Inflammatory macrophage (primary cell): ENCODE measurements around the gene IL21R.

Experiments used
- DNase-seq, 2 donors: peaks; one replicate each; pipeline ENCODE4 v3.0.0-alpha.2; 2020 to 2022
- total RNA-seq, 18 experiments: gene quantifications; one replicate each; lab custom pipeline; 2026; ENCODE audit warnings: mixed read lengths in 6 of 18, inconsistent platforms in 2 of 18; lab: John Stamatoyannopoulos, UW

Gene IL21R
- total RNA-seq: 2.4 to 42.9 (median 14.1) reads per million in 18 experiments

- peak; percentile 70 to 91 for DNase-seq
Observed at GRCh38 chr16:27401768-27402568, at the start of gene IL21R. Gene IL21R, plus strand, starts transcription at chr16:27402174. Its CDS starts 27,898 bp downstream, at chr16:27430072.

DNA sequence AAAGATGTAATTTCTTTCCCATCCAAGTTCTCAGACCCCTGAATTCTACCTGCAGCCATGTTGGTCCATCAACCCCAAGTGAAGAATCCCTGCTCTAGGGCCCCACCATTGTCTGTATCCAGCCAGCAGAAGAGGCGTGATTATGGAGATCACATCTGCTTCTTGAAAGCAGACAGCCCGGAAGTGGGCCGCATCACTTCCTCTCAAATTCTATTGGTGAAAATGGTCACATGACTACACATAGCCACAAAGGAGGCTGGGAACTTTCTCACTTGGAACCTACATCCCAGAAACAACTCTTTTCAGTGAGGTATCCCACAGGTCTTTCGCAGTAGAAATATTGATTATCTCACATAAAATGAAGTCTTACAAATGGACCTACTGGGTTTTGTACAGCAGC lies 48.1 kb upstream of the IL21R start:
- no peak for DNase-seq

- peak; percentile 69 to 70 for DNase-seq
Observed at GRCh38 chr16:27355610-27356009, 46.4 kb upstream of the IL21R start.

GRCh38 chr16:27356794-27357193 lies 45.2 kb upstream of the IL21R start:
- DNase-seq: no peak

- no peak for DNase-seq
Observed at GRCh38 chr16:27359051-27359450, 42.9 kb upstream of the IL21R start.

- DNase-seq: no peak
Observed at GRCh38 chr16:27359615-27360014, 42.4 kb upstream of the IL21R start.

DNA sequence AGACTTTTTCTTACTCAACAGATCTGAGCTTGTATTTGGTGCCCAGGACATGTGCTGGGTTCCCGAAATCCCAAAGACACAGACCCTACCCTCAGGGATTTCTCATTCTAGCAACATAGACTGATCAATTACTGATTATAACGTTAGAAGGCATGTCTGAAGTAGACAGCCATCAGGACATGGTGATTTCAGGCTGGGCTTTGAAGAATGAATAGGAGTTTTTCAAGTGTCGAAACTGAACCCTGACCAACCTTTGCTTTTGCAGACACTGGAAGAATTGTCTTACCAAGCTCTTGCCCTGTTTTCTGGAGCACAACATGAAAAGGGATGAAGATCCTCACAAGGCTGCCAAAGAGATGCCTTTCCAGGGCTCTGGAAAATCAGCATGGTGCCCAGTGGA lies 40.0 kb upstream of the IL21R start:
- DNase-seq: no peak

DNA sequence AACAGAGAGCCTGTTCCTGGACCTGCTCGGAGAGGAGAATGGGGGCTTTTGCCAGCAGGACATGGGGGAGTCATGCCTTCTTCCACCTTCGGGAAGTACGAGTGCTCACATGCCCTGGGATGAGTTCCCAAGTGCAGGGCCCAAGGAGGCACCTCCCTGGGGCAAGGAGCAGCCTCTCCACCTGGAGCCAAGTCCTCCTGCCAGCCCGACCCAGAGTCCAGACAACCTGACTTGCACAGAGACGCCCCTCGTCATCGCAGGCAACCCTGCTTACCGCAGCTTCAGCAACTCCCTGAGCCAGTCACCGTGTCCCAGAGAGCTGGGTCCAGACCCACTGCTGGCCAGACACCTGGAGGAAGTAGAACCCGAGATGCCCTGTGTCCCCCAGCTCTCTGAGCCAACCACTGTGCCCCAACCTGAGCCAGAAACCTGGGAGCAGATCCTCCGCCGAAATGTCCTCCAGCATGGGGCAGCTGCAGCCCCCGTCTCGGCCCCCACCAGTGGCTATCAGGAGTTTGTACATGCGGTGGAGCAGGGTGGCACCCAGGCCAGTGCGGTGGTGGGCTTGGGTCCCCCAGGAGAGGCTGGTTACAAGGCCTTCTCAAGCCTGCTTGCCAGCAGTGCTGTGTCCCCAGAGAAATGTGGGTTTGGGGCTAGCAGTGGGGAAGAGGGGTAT lies 39.3 kb upstream of the IL21R start:
- DNase-seq: no peak

GRCh38 chr16:27363246-27363632 lies 38.7 kb upstream of the IL21R start:
- DNase-seq: no peak

GRCh38 chr16:27363797-27364196 lies 38.2 kb upstream of the IL21R start:
- no peak for DNase-seq

GRCh38 chr16:27364493-27365141 lies 37.4 kb upstream of the IL21R start:
- no peak for DNase-seq

DNA sequence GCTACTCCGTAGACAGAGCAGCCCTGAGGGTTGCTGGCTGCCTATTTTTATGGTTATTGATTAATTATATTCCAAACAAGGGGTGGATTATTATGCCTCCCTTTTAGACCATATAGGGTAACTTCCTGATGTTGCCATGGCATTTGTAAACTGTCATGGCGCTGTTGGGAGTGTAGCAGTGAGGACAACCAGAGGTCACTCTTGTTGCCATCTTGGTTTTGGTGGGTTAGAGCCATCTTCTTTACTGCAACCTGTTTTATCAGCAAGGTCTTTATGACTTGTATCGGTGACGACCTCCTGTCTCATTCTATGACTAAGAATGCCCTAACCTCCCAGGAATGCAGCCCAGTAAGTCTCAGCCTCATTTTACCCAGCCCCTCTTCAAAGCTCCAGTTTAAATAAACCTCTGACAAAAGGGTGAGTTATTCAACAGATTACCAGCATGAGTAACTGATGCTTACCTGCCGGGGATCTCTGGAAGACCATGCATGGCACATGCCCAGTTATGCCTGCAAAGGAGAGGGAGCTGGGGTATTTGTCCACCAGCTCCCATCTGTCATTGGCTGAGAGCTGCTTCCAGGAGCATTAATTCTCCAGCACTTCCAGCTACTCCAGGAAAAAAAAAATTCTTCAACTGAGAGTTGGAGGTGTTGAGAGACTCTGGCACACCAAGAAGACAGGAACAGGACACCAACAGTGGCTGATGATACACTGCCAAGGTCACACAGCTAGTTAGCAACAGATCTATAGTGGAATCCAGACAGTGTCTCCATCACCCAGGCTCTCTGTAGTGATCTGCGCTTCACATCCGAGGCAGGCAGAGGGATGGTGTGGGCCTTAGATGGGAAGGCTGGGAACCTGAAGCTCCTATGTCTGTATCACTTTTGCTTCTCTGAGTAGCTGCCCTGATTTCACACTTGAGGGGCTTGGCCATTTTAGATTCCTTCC lies 36.6 kb upstream of the IL21R start:
- DNase-seq: no peak

DNA sequence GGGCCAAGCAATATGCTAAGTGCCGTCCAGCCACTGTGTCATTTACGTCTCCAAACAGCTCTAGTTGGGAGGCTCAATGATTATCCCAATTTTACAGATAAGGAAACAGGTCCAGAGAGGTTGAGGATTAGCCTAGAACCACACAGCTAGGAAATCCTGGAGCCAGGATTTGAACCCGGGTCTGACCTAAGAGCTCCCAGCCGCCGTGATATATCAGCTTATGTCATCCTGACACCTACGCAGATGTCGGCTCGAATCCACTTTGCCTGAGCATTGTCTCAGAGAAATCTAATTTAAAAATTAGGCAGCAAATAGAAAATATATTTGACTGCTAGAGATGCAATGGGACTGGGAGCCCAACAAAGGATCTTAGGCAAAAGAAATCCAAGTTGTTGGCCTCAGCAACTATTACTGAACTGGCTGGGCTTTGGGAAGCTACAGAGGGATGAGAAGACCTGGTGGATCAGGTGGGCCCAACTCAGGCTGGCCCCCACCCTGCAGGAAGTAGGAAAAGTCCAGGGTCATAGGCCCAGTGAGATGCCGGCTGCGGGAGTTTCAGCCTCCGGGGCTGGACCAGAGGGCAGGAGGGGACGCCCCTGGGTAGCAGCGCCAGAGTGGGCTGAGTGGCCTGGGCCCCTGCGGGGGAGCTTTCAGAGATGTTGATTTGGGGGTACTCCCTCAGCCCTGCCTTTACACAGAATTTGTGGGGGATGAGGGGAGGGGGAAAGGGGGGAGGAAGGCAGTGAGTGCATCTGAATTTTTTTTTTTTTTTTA lies 35.1 kb upstream of the IL21R start:
- DNase-seq: peak in 1 of 2 donors; percentile 15

DNA sequence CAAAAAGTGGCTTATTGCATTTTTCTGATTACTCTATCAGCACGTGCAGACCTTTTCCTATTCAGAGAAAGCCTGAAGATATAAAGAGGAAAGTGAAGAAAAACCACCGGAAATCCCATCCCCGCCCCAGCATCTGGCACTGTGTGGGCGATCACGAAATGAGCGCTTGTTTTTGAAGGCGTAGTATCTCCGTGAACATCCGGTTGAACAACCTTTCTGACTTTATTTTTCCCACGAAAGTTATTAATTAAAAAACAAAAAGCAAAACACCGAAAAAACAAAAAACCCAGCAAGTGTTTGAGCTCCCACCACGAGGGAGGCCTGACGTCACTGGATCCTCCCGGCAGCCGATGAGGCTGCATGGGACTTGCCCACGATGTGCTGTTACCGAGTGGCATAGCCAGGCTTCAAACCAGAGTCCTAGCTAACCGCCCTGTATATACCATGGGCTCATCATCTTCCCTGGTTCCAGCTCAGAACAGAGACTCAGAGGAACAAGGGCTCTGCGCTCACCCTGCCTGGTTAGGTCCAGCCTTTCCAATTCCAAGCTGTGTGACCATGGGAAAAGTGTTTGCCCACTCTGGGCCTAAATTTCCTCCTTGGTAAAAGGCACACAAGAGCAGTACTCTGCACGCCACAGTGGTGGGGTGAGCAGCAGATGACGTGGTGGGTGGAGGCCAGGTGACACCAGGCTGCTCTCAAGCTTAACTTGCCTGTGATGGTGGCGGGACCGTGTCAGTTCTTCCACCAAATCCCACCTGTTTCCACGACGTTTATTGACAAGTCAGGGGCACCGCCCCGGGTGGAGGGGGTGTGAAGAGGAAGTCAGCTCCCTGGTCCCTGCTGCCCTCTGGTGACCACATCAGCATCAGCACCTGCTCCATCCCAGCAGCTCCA lies 34.3 kb upstream of the IL21R start:
- DNase-seq: peak; percentile 66 to 76

- no peak for DNase-seq
Observed at GRCh38 chr16:27368358-27368722, 33.6 kb upstream of the IL21R start.

GRCh38 chr16:27369806-27370205 lies 32.2 kb upstream of the IL21R start:
- DNase-seq: no peak

DNA sequence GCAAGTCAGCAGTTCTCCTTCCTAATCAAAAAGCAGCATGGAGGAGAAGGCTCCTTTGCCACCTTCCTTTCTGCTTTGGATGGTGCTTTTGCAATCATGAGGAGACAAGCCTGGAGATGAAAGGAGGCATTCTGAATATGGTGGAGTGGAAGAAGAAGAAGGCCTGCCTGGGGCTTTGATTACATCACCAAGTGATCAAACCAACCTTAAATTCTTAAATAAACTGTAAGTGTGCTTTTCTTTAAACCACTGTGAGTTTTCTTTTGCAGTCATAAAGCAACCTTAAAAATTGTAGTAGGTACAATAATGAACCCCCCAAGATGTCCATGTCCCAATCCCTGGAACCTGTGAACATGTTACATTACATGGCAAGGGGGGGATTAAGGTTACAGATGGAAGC lies 31.7 kb upstream of the IL21R start:
- DNase-seq: peak in 1 of 2 donors; percentile 40

DNA sequence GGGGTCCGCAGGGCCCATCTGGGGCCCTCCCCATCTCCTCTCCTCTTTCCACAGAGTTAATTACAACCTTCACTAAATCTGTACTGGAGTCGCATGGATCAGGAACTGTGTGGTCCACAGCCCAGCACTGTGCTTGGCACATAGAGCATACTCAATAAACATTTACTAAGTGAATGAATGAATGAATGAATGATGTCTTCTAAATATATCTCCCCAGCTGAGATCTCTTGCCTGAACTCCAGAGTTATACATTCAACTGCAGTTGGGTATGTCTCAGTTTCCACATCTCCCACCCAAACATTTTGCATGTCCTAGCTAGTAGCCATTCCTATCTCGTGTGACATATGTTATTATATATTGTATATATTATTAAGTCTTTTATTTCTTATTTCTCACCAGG lies 28.7 kb upstream of the IL21R start:
- no peak for DNase-seq

GRCh38 chr16:27374221-27374803 lies 27.7 kb upstream of the IL21R start:
- DNase-seq: peak; percentile 65 to 72

- peak; percentile 87 for DNase-seq
Observed at GRCh38 chr16:27374804-27375425, 27.1 kb upstream of the IL21R start.
